Posterior cingulate gyrus (tissue), 11 donors: ENCODE data around the gene ASCC3.

Experiments
- DNase-seq, 10 donors: peaks; one replicate each; pipeline versions ENCODE4 v3.0.0 to v3.0.0-alpha.2; 2020 to 2021; ENCODE audit warnings: mixed read lengths in 3 of 10
- intact Hi-C: fragments of 100-400 bp; cut with DNase I; formaldehyde crosslinking; loops from one replicate; pipeline ENCODE4 v1.15.1; 2023

Gene ASCC3

GRCh38 chr6:100512203-100512862 is 368.8 kb downstream of the ASCC3 start:
- intact Hi-C loops, result no loop called here
- no peak for DNase-seq

DNA sequence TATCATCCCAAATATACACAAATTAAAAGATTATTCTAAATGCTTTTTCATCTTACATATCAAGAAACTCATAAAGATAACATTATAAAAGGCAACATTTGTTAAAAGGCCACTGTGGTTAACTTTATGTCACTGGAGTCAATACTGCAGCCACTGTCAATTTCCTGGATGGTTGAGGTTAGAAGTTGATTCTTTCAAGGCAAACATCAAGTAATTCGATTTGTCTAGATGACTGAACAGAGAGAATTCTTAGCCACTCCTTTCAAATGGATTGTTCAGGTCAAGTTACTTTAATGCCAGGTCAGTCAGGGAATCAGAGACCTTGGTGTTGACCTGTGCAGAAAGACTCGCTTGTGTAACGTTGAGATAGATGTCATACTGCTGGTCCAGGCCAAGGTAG is 372.0 kb downstream of the ASCC3 start:
- DNase-seq, result no peak
- intact Hi-C loops, result no loop called here

GRCh38 chr6:100506651-100507050 is 374.5 kb downstream of the ASCC3 start:
- no peak for DNase-seq
- intact Hi-C loops, result no loop called here

DNA sequence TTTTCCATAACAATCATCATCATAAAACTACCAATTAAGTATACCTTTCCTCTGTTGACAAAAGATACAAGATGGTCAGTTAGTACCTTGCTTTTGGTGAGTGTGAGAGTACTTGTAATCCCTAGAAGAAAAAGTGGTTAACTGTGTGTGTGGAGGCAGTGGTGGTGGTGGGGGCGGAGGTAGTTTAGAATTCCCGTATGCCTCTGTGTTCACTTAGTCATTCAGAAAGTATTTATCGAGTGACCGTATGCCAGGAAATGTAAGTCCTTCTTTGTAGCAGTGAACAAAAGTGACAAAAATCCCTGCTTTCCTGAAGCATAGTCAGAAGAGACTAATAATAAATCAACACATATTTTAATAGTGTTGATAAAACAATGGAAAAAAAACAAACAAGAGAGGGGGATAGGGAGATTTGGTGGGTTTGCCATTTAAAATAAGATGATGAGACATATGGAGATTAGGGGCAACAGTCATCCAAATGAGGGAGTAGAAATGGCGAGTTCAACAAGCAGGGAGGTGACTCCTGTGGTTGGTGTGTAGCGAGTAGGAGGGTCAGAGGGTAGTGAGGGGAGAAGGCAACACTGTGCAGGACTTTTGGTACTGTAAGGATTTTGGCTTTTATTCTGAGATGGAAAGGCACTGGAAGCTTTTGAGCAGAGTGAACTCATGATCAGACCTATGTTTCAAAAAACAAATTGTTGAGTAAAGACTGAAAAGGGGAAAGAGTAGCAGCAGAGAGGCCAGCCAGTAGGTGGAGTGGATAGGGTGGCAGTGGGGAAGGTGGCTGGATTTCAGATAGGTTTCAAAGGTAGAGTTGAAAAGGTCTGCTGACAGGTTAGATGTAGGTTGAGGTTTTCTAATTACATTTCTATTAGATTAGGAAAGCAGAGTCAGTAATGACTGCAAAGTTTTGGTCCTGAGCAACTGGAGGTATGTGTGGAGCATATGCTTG is 376.1 kb downstream of the ASCC3 start:
- intact Hi-C loops, result no loop called here
- DNase-seq, result no peak

GRCh38 chr6:100503043-100503705 is 378.0 kb downstream of the ASCC3 start:
- intact Hi-C loops, result no loop called here
- no peak for DNase-seq

DNA sequence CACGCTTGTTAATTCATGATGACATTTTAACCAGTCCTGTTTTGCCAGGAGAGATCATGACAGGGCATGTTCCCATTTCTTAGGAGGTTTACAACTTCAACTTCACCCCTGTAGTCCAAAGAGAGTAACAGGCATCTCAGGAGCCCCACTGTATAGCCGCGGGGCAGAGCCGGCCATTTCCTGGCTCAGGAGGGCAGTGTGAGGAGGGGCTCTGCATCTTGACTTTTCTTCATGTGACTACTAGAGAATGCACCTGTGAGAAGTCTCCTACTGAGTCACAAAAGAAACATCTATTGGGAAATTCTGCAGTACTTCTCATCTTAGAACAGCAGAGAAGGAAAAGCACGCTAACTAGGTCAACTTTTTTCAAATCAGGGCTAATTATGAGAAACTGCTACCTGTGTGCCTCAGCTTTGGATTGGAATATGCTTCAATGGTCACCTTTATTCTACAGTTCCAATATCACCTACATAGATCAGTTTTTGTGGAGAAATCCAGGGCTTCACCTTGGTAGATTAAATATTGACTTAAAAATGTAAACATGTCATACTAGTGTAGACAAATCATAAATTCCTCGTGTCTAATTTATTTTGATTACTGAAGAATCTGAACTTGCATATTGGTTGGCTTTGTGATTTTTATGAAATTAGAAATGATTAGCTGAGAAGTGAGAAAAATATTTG is 387.8 kb downstream of the ASCC3 start:
- no peak for DNase-seq
- intact Hi-C loops, result no loop called here

- DNase-seq, result no peak
- intact Hi-C loops, result no loop called here
These were observed 389.0 kb downstream of the ASCC3 start for GRCh38 chr6:100491952-100492670.

DNA sequence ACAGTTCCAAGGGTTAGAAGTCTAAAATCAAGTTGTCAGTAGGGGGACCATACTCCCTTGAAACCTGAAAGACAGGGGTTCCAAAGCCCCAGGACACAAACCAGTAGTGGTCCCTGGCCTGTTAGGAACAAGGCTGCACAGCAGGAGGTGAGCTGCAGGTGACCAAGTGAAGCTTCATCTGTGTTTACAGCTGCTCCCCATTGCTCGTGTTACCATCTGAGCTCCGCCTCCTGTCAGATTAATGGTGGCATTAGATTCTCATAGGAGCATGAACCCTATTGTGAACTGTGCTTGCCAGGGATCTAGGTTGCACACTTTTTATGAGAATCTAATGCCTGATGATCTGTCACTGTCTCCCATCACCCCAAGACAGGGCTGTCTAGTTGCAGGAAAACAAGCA is 391.1 kb downstream of the ASCC3 start:
- intact Hi-C loops, result no loop called here
- no peak for DNase-seq

DNA sequence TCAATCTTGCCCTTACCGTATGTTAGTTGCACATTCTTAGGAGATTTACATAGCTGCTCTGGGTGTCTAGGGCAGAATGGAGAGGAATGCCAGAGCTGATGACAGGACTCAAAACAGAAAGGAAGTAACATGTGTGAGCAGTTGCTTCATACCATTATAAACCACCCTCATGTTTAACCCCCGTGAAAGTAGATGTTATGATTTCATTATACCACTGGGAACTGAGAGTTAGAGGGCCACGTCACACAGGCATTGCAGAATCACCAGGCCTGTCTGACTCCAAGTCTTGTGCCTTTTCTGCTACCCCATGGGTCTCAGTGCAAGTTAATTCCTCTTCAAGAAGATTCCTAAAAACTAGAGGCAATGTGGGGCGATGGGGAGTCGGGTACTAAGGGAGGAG is 392.9 kb downstream of the ASCC3 start:
- DNase-seq, result no peak
- intact Hi-C loops, result no loop called here

DNA sequence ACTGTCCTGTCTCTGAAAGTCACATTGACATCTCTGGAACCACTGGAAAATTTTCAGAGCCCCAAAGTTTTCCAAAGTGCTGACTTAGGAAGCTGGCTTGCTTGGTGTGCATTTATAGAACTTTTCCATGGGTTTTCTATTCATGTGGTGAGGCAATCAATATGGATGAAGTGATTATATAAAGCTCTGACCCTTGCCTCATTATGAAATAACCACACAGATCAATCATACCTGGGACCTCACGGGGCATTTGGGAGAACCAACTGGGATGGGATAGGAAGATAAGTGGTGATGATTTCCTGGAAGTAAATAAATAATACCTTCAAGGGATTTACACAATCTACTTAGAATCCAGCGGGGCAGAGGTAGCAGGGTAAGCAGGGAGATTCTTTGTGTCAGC is 393.5 kb downstream of the ASCC3 start:
- DNase-seq, result no peak
- intact Hi-C loops, result no loop called here

- intact Hi-C loops, result no loop called here
- DNase-seq, result no peak
These were observed 395.9 kb downstream of the ASCC3 start for GRCh38 chr6:100485268-100485667.

GRCh38 chr6:100484474-100484873 is 396.7 kb downstream of the ASCC3 start:
- intact Hi-C loops, result loop anchor here (5.0 kb wide), 1 partner anchor 173 kb away; no protein-coding TSS in a partner anchor
- DNase-seq, result no peak

DNA sequence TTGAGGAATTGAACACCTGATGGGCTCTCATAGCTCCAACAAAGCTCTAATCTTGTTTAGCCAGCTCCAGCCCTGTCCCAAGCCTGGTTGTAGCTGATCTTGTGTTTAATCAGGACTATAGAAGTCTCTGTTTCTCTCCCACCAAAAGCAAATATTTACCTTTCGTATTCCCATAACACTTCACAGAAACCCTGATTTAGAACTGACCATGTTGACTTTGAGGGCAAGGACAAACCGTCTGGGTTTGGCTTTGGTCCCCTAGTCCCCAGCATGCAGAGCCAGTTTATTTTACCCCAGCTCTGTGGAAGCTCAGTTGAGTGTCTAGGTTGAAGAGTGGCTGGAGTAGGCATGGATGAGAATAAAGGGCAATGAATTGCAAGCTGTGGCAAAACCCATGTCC is 398.4 kb downstream of the ASCC3 start:
- intact Hi-C loops, result loop anchor here (5.0 kb wide), 1 partner anchor 175 kb away; no protein-coding TSS in a partner anchor
- DNase-seq, result no peak

DNA sequence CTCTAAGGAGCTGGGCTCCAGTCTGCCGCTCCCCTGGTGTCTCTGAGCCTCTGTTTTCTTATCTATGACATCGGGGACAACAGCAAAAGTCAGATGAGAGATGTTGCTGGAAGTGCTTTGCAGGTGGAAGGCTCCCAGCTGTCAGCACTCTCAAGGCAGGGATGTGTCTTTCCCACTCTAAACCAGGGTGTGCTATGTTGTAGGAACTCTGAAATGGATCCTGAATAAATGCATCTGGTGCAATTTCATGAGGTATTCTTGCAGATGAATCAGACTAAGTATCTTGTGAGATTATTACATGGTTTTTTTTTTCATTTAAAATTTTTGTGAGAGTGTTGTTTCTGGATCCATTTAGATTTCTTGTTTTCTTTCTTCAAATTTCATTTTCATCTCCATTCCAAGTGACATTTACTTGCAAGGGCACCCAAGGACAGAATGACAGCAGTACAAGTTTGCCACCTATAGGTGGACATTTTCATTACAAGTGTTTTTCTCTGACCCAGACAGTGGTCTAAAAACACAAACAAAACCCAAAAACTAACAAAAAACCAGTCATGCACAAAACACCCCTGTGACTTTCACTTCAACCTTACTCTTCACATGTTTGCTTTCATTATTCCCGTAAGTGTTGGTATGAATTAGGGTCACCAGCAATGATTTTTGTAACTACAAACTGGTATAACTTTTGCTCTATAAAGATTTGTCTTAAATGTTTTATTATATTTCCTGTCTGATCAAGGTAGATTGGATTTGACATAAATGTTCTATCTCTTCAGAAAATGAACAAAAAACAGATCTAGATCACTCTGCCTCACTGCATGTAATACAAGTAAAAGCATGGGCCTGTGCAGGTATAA is 401.7 kb downstream of the ASCC3 start:
- no peak for DNase-seq
- intact Hi-C loops, result loop anchor here (5.0 kb wide), 3 partner anchors 178 to 612 kb away; no protein-coding TSS in a partner anchor

DNA sequence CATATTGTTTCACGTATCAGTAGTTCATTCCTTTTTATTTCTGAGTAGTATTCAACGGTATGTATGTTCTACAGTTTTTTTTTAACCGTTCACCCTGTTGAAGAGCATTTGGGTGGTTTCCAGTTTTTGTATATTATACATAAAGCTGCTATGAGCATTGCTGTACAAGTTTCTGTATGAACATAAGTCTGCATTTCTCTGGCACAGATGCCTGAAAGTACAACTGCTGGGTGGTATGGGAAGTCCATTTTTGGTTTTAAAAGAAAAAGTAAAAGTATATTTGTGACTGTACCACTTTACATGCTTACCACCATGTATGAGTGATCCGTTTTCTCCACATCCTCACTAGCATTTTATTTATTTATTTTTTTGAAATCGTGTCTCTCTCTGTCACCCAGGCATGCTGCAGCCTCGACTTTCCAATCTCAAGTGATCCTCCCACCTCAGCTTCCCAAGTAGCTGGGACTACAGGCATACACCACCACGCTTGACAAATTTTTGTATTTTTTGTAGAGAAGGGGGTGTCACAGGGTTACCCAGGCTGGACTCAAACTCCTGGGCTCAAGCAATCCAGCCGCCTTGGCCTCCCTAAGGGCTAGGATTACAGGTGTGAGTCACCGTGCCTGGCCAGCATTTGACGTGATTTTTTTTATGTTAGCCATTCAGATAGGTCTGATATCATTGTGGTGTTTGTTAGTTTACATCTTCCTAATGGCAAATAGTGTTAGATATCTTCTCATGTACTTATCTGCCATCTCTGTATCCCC is 405.4 kb downstream of the ASCC3 start:
- intact Hi-C loops, result loop anchor here (5.0 kb wide), 2 partner anchors 358 to 608 kb away; no protein-coding TSS in a partner anchor

GRCh38 chr6:100473182-100473581 is 407.9 kb downstream of the ASCC3 start:
- intact Hi-C loops, result no loop called here

More for the DNA sequence above, 405.4 kb downstream of the ASCC3 start:
- DNase-seq, result no peak

DNA sequence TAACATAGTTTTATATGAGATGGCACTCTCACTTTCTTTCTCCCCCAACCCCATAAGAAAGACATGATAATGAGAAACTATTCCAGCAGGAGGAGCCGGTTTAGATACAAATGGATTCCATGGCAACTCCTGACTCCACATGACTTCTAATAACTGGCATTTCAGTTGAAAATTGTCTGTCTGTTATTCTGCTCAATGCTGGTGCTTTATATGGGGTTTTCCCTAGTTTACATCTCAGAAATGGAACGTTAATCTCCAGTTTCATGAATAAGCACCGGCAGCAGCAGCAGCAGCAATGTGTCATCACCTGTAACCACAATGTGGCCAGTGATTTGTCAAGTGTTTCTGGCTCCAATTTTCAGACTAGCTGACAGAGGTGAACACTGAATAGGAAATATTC is 408.5 kb downstream of the ASCC3 start:
- DNase-seq, result no peak
- intact Hi-C loops, result no loop called here

More at GRCh38 chr6:100473182-100473581, 407.9 kb downstream of the ASCC3 start:
- DNase-seq, result no peak
